Stimulated activated CD8-positive, alpha-beta memory T cell treated with anti-CD3 and anti-CD28 coated beads, Interleukin-12 subunit alpha, Interleukin-12 subunit beta, amount 100 ng/mL, for 1 hour (primary cell): ENCODE results near the gene SPDYE5.
"Not testable (repeated sequence)": the region's sequence is repeated elsewhere in the genome, so short reads cannot be mapped to it uniquely, and the experiment has no call there.

Source experiments
- DNase-seq: peaks from one replicate; pipeline ENCODE4 v3.0.0-alpha.2; 2020; ENCODE audit warnings: low read depth

SPDYE5 gene

GRCh38 chr7:75492020-75492419 lies at the start of gene SPDYE5:
Gene SPDYE5 (plus strand): TSS chr7:75492320. CDS start chr7:75494048, 1,728 bp downstream.
- not testable (repeated sequence) for DNase-seq

GRCh38 chr7:75442465-75443111 lies 49.5 kb upstream of the SPDYE5 start:
- not testable (repeated sequence) for DNase-seq

- DNase-seq = not testable (repeated sequence)
Measured at GRCh38 chr7:75449946-75450345, 42.2 kb upstream of the SPDYE5 start.

- not testable (repeated sequence) for DNase-seq
Measured at GRCh38 chr7:75452494-75452955, 39.6 kb upstream of the SPDYE5 start.

- DNase-seq = not testable (repeated sequence)
Measured at GRCh38 chr7:75456403-75456802, 35.7 kb upstream of the SPDYE5 start.

GRCh38 chr7:75458034-75458433 lies 34.1 kb upstream of the SPDYE5 start:
- DNase-seq = not testable (repeated sequence)

GRCh38 chr7:75460541-75460940 lies 31.6 kb upstream of the SPDYE5 start:
- not testable (repeated sequence) for DNase-seq

GRCh38 chr7:75470166-75470565 lies 22.0 kb upstream of the SPDYE5 start:
- DNase-seq = not testable (repeated sequence)

GRCh38 chr7:75477457-75477856 lies 14.7 kb upstream of the SPDYE5 start:
- not testable (repeated sequence) for DNase-seq

- DNase-seq = not testable (repeated sequence)
Measured at GRCh38 chr7:75480313-75480712, 11.8 kb upstream of the SPDYE5 start.

GRCh38 chr7:75485355-75485978 lies 6.7 kb upstream of the SPDYE5 start:
- DNase-seq = not testable (repeated sequence)

GRCh38 chr7:75485979-75486643 lies 6.0 kb upstream of the SPDYE5 start, which contains the start of gene POM121C:
Gene POM121C (minus strand): TSS chr7:75486299. CDS start chr7:75441496, 44,803 bp downstream.
- peak; percentile 74 for DNase-seq

- not testable (repeated sequence) for DNase-seq
Measured at GRCh38 chr7:75509033-75509432, 16.9 kb downstream of the SPDYE5 start.

- DNase-seq = not testable (repeated sequence)
Measured at GRCh38 chr7:75518842-75519241, 26.7 kb downstream of the SPDYE5 start.

- DNase-seq = not testable (repeated sequence)
Measured at GRCh38 chr7:75521727-75522126, 29.6 kb downstream of the SPDYE5 start.

GRCh38 chr7:75527224-75527722 lies 35.2 kb downstream of the SPDYE5 start:
- DNase-seq = not testable (repeated sequence)

GRCh38 chr7:75531359-75531821 lies 39.3 kb downstream of the SPDYE5 start:
- no peak for DNase-seq

- no peak for DNase-seq
Measured at GRCh38 chr7:75532639-75533038, 40.5 kb downstream of the SPDYE5 start.

- DNase-seq = no peak
Measured at GRCh38 chr7:75533926-75534325, 41.8 kb downstream of the SPDYE5 start.

- DNase-seq = no peak
Measured at GRCh38 chr7:75534727-75535307, 42.7 kb downstream of the SPDYE5 start.

- DNase-seq = no peak
Measured at GRCh38 chr7:75536491-75536890, 44.4 kb downstream of the SPDYE5 start.

- DNase-seq = no peak
Measured at GRCh38 chr7:75536940-75537538, 44.9 kb downstream of the SPDYE5 start.
